Body of pancreas (tissue), 4 donors: Measurements from ENCODE around the gene MRGPRX2.

Source experiments
- POLR2A ChIP-seq, 3 donors: fragments of 450-650 bp; IDR thresholded peaks; one replicate each; pipeline ENCODE4 v1.6.1; 2016; ENCODE audit warnings: antibody characterized with exemption in 3 of 3, mild to moderate bottlenecking in 2 of 3
- TF ChIP-seq, protein P1 (sequence below), 7 experiments: fragments of 450-650 bp in 4 of 7; fragments of 200-600 bp in 3 of 7; sonication (generic) in 3 of 7; IDR thresholded peaks; one replicate each; pipeline ENCODE4 v1.5.1; 2016 to 2019; ENCODE audit warnings: antibody characterized with exemption in 7 of 7

GRCh38 chr11:19076744-19077589, 16.4 kb upstream of the MRGPRX2 start:
- no peak for TF ChIP-seq POLR2A (IDR thresholded peaks at IDR 0.05)
- TF ChIP-seq, protein P1, sequence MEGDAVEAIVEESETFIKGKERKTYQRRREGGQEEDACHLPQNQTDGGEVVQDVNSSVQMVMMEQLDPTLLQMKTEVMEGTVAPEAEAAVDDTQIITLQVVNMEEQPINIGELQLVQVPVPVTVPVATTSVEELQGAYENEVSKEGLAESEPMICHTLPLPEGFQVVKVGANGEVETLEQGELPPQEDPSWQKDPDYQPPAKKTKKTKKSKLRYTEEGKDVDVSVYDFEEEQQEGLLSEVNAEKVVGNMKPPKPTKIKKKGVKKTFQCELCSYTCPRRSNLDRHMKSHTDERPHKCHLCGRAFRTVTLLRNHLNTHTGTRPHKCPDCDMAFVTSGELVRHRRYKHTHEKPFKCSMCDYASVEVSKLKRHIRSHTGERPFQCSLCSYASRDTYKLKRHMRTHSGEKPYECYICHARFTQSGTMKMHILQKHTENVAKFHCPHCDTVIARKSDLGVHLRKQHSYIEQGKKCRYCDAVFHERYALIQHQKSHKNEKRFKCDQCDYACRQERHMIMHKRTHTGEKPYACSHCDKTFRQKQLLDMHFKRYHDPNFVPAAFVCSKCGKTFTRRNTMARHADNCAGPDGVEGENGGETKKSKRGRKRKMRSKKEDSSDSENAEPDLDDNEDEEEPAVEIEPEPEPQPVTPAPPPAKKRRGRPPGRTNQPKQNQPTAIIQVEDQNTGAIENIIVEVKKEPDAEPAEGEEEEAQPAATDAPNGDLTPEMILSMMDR (IDR thresholded peaks at IDR 0.05): peak; percentile 77 to 100 (median 84)
